ENCODE measurements around the gene LRRC45. TPM values are rescaled to one million over a fixed set of nuclear protein-coding genes. Genes with fewer than 3 reads are reported as not detected.

Gene LRRC45
- total RNA-seq, 2 donors from 2014 or later: 22.2 to 24.1 TPM

DNA sequence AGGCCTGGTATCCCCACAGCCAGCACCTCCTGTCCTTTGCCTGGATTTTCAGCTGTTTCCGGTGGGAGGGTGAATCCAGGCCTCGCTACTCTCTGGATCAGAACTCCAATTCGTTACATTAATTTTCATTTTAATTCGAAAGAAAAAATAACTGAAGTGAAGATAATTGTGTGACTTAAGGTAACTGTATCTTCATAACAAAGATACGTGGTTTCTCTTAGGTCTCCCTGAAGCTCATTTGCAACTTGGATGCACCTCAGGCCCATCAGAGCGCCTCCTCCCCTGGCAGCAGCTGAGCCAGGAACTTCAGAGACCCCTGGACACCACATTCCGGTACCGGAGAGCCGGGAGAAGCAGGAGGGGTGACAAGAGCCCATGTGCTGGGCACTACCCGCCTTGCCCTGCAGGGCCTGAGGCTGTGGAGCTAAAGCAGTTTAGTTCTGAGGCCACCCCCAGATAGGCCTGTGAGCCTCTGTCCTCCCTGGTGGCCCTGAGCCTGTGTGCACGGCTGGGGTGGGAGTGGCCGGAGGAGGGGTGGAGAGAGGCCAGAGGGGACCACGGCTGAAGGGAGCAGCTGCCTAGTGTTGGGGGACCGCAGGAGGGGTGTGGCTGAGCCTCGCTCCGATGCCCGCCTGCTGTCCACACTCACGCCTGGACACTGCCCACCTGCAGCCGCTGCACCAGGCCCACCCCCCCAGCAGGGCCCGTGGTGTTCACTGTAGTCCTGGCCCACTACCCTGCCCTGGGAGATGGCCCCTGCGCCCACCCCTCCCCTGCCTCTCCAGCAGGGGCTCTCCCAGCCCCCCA lies 53.9 kb downstream of the LRRC45 start:
- TF ChIP-seq POLR2AphosphoS5 (IDR thresholded peaks at IDR 0.05) (no peak), POLR2A (IDR thresholded peaks at IDR 0.05) (no peak)
- TF ChIP-seq, protein P1, sequence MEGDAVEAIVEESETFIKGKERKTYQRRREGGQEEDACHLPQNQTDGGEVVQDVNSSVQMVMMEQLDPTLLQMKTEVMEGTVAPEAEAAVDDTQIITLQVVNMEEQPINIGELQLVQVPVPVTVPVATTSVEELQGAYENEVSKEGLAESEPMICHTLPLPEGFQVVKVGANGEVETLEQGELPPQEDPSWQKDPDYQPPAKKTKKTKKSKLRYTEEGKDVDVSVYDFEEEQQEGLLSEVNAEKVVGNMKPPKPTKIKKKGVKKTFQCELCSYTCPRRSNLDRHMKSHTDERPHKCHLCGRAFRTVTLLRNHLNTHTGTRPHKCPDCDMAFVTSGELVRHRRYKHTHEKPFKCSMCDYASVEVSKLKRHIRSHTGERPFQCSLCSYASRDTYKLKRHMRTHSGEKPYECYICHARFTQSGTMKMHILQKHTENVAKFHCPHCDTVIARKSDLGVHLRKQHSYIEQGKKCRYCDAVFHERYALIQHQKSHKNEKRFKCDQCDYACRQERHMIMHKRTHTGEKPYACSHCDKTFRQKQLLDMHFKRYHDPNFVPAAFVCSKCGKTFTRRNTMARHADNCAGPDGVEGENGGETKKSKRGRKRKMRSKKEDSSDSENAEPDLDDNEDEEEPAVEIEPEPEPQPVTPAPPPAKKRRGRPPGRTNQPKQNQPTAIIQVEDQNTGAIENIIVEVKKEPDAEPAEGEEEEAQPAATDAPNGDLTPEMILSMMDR (IDR thresholded peaks at IDR 0.05): no peak
- no peaks in the 10 kb centered on the region for H3K9me3 ChIP-seq
- intact Hi-C loops (cut with DNase I): no loop called here
- no peak overlapping the region for H3K4me3 ChIP-seq
- DNase-seq (ENCODE audit: low spot score): no peak
- no peaks in the 10 kb centered on the region for H3K27me3 ChIP-seq (replicated peaks; ENCODE audit: insufficient read depth)
- H3K27ac ChIP-seq: no peak overlapping the region
- H3K36me3 ChIP-seq: peaks cover 16 to 17% of the 10 kb centered on the region in 2 donors
- H3K4me1 ChIP-seq (replicated peaks): no peaks in the 10 kb centered on the region
- 69% methylated on average over 14 of the region's 21 CpGs for WGBS

DNA sequence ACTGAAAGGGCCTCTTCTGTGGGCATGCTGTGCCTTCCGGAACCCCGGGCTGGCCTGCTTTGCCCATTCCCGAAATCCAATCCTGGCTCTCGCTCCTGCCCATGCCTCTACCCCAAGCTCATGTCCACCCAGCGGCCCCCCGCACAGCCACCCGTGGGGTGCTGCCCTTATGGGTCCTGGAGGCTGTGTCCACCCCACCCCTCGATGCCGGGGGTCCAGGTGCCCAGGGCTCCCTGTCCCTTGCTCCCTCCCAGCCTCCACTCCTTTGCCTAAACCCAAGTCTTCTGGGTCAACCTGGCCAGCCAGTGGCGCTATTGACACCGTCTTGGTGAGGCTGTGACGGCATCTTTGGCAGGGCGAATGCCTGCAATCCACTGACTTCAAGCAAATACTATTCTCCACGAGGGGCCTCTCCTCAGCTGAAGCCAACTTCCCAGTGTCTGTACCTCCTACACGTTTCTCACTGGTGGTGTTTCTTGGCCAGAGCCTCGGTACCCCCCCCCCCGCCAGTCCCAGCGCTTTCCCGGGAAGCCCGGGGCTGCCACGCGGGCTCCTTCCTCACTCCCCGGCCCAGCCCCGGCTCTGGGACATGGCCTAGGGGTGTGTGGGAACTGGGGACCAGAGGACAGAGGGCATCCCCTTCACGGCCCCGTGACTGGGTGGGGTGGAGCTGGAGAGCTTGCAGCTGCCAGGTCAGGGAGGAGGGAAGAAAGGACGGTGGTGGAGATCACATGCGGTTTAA lies 54.7 kb downstream of the LRRC45 start:
- intact Hi-C loops (cut with DNase I): no loop called here
- Histone ChIP-seq H3K4me1 (replicated peaks) (no peaks in the 10 kb centered on the region), H3K27ac (no peak overlapping the region), H3K9me3 (no peaks in the 10 kb centered on the region), H3K4me3 (no peak overlapping the region), H3K36me3 (peaks cover 24 to 25% of the 10 kb centered on the region in 2 donors), H3K27me3 (replicated peaks; ENCODE audit: insufficient read depth) (no peaks in the 10 kb centered on the region)
- 70% methylated on average over 28 of the region's 28 CpGs for WGBS
- no peak for DNase-seq (ENCODE audit: low spot score)
- TF ChIP-seq, protein P1 (IDR thresholded peaks at IDR 0.05): no peak
- TF ChIP-seq POLR2AphosphoS5 (IDR thresholded peaks at IDR 0.05) (no peak), POLR2A (IDR thresholded peaks at IDR 0.05) (no peak)

DNA sequence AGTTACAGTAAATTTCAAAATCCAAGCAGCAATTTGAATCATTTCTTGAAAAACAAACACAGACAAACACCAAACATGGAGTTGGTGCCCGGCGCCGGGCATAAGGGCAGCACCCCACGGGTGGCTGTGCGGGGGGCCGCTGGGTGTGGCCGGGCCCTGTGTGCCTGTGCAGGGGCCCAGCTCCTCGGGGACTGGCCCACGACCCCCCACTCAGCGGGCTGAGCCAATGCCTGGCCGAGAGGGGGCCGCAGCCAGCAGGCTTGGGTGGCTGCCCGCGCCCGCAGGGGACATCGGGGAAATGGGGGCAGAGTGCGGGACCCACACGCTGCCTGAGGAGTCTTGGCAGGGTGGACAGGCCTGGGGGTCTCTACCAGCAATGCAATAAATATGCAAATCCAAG lies 55.3 kb downstream of the LRRC45 start:
- Histone ChIP-seq H3K4me1 (replicated peaks) (no peaks in the 10 kb centered on the region), H3K27ac (no peak overlapping the region), H3K36me3 (peaks cover 30 to 31% of the 10 kb centered on the region in 2 donors), H3K27me3 (replicated peaks; ENCODE audit: insufficient read depth) (no peaks in the 10 kb centered on the region), H3K4me3 (no peak overlapping the region), H3K9me3 (no peaks in the 10 kb centered on the region)
- TF ChIP-seq POLR2A (IDR thresholded peaks at IDR 0.05) (no peak), POLR2AphosphoS5 (IDR thresholded peaks at IDR 0.05) (no peak)
- TF ChIP-seq, protein P1 (IDR thresholded peaks at IDR 0.05): no peak
- intact Hi-C loops (cut with DNase I): no loop called here
- 89% methylated on average over 9 of the region's 18 CpGs for WGBS
- no peak for DNase-seq (ENCODE audit: low spot score)

DNA sequence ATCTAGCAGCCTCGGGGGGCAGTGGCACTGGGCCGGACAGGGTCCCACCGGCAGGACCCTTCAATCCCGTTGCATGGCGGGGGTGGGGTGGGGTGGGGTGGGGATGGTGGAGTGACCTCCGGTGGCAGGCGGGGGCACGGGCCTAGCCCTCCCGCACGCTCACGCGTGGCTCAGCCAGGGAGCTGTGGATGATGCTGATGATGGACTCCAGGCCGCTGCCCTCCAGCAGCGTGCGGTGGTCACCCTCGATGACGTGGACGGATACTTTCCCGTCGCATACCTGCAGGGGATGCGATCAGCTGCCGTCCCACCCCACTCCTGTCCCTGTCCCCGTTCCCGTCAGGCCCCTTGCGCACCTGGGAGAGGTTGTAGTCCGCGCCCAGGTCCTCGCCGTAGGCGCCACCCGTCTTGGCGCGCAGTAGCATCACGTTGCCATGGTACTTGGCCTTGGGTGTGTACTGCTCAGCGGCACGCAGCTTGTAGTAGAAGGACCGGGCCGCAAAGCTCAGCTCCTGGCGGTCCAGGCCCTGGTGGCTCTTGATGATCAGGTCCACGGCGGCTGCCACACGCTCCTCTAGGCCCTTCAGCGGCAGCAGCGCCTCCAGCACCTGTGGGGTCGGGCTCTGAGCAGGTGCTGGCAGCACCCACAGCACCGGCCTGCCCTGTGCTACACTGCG lies 56.0 kb downstream of the LRRC45 start:
- no peak for DNase-seq (ENCODE audit: low spot score)
- intact Hi-C loops (cut with DNase I): no loop called here
- TF ChIP-seq, protein P1 (IDR thresholded peaks at IDR 0.05): no peak
- no peak for TF ChIP-seq POLR2AphosphoS5 (IDR thresholded peaks at IDR 0.05)
- TF ChIP-seq POLR2A (IDR thresholded peaks at IDR 0.05): no peak
- Histone ChIP-seq H3K36me3 (peaks cover 37 to 38% of the 10 kb centered on the region in 2 donors), H3K4me1 (replicated peaks) (no peaks in the 10 kb centered on the region), H3K27me3 (replicated peaks; ENCODE audit: insufficient read depth) (no peaks in the 10 kb centered on the region), H3K9me3 (no peaks in the 10 kb centered on the region), H3K4me3 (no peak overlapping the region), H3K27ac (no peak overlapping the region)
- 92% methylated on average over 35 of the region's 47 CpGs for WGBS

Data from prostate gland (tissue), 2 donors.